Measurements from ENCODE around the gene CCDC30.
"Not testable (repeated sequence)": the region's sequence is repeated elsewhere in the genome, so short reads cannot be mapped to it uniquely, and the experiment has no call there.

The CCDC30 gene

DNA sequence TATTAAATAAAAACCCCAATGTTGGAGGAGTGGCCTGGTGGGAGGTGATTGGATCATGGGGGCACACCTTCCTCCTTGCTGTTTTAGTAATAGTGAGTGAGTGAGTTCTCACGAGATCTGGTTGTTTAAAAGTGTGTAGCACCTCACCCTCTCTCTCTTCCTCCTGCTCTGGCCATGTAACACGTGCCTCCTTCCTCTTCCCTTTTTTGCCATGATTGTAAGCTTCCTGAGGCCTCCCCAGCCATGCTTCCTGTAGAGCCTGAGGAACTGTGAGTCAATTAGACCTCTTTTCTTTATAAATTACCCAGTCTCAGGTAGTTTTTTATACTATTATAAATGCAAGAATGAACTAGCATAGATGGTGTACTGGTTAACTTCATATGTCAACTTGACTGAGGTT is 68.0 kb downstream of the CCDC30 start:
- DNase-seq, result no peak

- no peak for DNase-seq
Measured at GRCh38 chr1:42533101-42533863, 70.2 kb downstream of the CCDC30 start.

- no peak for DNase-seq
Measured at GRCh38 chr1:42541104-42541503, 78.0 kb downstream of the CCDC30 start.

- DNase-seq, result no peak
Measured at GRCh38 chr1:42551180-42551579, 88.1 kb downstream of the CCDC30 start.

DNA sequence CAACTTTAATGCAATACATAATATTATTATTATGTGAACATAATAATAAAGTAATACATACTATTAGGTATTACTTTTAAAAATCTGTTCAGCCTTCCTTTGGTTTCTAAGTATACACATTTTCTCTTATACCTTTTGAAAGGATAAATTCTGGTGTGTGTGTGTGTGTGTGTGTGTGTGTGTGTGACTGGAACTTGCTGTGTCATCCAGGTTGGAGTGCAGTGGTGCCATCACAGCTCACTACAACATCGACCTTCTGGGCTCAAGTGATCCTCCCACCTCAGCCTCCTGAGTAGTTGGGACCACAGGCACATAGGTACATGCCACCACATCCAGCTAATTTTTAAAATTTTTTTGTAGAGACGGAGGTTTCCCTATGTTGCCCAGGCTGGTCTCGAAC is 88.5 kb downstream of the CCDC30 start:
- no peak for DNase-seq

GRCh38 chr1:42552636-42553035 is 89.5 kb downstream of the CCDC30 start:
- no peak for DNase-seq

GRCh38 chr1:42557230-42557851 is 94.3 kb downstream of the CCDC30 start:
- no peak for DNase-seq

- no peak for DNase-seq
Measured at GRCh38 chr1:42567038-42567437, 104.0 kb downstream of the CCDC30 start.

DNA sequence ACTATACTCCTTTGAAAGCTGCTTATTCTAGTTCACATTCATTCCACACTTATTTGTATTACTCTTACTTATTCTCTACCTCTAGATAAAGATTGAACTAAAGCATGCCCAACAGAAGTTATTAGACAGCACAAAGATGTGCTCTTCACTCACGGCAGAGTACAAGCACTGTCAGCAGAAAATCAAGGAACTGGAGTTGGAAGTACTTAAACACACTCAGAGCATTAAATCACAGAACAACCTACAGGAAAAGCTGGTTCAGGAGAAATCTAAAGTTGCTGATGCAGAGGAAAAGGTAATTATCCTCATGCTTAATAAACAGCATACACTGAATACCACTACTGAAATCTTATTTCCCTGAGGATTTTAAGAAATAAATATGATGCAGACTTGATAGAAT is 113.8 kb downstream of the CCDC30 start:
- DNase-seq, result no peak

GRCh38 chr1:42586016-42586415 is 122.9 kb downstream of the CCDC30 start:
- DNase-seq, result no peak

DNA sequence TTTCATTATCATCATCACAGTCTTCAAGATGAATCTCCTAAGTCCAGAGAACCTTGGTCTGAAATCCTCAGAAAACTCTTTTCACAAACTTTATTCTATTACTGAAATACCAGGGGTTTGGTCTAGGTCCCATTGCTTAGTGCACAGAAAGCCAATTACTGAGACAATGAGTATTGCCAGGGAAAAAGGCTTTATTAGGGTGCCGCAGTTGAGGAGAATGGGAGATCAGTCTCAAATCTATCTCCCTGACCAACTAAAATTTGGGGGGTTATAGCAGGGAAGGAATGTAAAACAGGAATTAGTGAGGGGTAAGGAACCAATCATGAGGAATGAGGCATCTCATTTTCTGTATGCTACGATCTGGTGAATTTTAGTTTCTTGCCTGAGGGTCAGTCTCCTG is 124.7 kb downstream of the CCDC30 start:
- DNase-seq, result no peak

- DNase-seq, result no peak
Measured at GRCh38 chr1:42592811-42593210, 129.7 kb downstream of the CCDC30 start.

DNA sequence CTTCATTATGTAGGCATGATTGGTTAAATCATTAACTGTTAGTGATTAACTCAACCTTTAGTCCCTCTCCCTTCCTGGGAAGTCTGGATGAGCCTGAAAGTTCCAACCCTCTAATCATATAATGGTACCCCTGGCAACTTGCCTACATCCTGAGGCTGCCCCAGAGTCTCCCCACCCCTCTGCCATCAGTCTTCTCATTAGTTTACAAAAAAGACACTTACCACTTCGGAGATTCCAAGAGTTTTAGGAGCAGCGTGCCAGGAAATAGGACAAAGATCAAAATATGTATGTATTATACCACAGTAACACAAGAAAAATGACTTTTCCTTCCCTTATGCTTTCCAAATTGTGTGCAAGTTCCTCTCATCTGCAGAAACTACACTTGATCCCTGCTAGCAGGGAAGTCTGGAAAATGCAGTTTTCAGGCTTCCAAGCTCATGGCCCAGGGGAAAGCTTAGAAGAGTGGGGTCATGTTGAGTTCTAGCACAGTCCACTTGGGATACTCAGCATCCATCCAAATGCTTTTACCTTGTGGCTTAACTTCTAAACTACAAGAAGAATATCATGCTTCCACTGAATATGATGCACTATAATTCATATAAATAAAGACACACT is 130.5 kb downstream of the CCDC30 start:
- DNase-seq, result no peak

- DNase-seq, result no peak
Measured at GRCh38 chr1:42601472-42601871, 138.4 kb downstream of the CCDC30 start.

GRCh38 chr1:42613803-42614131 is 150.7 kb downstream of the CCDC30 start:
- no peak for DNase-seq

DNA sequence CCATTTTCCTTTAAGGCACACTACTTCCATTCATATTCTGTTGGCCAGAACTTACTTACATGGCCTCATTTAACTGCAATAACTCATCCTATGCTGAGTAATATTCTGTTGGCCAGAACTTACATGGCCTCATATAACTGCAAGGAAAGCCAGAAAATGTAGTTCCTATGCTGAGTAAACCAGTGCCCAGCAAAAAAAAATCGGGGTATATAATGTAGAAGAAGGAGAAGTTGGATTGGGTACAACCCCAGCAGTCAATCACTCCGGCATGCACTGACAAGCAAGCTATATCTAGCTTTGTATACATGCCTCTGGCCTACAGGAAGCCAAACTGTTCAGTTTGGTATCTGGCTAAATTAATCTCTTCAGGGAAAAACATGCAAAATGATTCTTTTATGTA is 155.8 kb downstream of the CCDC30 start:
- DNase-seq, result no peak

- DNase-seq, result no peak
Measured at GRCh38 chr1:42620307-42620706, 157.2 kb downstream of the CCDC30 start.

DNA sequence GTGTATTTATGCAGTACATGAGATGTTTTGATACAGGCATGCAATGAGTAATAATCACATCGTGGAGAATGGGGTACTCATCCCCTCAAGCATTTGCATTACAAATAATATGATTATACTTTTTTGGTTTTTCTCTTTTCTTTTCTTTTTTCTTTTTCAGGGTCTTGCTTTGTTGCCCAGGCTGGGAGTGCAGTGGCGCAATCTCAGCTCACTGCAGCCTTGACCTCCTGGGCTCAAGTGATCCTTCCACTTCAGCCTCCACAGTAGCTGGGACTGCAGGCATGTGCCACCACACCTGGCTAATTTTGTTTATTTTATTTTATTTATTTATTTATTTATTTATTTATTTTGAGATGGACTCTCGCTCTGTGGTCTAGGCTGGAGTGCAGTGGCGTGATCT is 158.1 kb downstream of the CCDC30 start:
- not testable (repeated sequence) for DNase-seq

DNA sequence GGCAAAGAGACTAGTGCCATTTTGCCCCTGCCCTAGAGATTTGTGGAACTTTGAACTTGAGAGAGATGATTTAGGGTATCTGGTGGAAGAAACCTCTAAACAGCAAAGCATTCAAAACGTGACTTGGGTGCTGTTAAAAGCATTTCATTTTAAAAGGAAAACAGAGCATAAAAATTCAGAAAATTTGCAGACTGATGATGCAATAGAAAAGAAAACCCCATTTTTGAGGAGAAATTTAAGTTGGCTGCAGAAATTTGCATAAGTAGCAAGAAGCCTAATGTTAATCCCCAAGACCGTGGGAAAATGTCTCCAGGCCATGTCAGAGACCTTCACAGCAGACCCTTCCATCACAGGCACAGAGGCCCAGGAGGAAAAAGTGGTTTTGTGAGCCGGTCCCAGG is 164.1 kb downstream of the CCDC30 start:
- not testable (repeated sequence) for DNase-seq

- no peak for DNase-seq
Measured at GRCh38 chr1:42639116-42639515, 176.0 kb downstream of the CCDC30 start.

DNA sequence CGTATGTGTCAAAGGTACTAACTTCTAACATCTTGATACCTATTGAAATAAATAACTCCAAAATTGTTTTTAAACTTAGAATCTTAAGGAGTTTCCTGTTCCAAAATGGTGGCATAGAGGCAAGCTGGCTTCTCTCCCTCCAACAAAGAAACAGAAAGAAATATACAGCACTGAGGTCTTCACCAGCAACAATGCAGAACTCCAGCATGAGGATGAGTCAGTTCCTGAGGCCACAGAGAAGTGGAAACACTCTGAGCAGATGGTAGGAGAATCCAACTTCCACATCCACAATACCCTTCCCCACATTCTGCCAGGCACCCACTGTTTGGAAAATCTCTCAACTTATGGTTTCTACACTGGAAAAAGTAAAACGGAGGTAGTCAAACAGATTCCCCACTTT is 183.0 kb downstream of the CCDC30 start:
- no peak for DNase-seq

DNA sequence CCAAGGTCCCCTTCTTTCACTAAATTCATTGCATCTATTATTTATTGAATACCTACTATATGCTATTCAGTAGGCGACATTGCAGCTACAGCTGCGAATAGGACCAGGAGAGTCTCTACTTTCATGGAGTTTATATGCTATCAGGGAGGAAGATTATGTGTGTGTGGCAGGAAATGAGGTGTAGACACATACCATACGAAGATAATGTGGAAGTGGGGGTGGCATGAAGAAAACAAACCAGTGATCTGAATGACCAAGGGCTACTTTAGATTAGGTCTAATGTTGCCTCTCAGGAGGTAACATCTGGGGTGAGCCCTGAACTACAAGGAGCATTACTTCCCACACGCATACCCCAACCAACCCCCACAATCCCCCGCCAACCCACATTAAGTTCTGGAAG is 194.1 kb downstream of the CCDC30 start:
- DNase-seq, result no peak

- DNase-seq, result peak; percentile 84 to 92
Measured at GRCh38 chr1:42657981-42658876, 195.1 kb downstream of the CCDC30 start, which contains the start of gene PPIH. Gene PPIH (plus strand): TSS chr1:42658423. CDS start chr1:42658447, 24 bp downstream.
